HEK293 (cell line): ENCODE data around the gene RNF43.

Source experiments
- GFI1B ChIP-seq: fragments of 450-650 bp; formaldehyde crosslinking; IDR thresholded peaks from 2 replicates; pipeline ENCODE4 v1.5.1; 2016; ENCODE audit warnings: missing biosample characterization, missing genetic modification characterization
- GLIS1 ChIP-seq: fragments of 450-650 bp; formaldehyde crosslinking; IDR thresholded peaks from 2 replicates; pipeline ENCODE4 v1.5.1; 2016; ENCODE audit warnings: missing biosample characterization, missing genetic modification characterization
- KLF10 ChIP-seq: fragments of 450-650 bp; IDR thresholded peaks from 2 replicates; pipeline ENCODE4 v1.5.1; 2018; ENCODE audit warnings: missing biosample characterization, mild to moderate bottlenecking, missing genetic modification characterization
- RBAK ChIP-seq: fragments of 450-650 bp; formaldehyde crosslinking; IDR thresholded peaks from 2 replicates; pipeline ENCODE4 v1.5.1; 2016; ENCODE audit warnings: missing biosample characterization, missing genetic modification characterization
- SETDB1 ChIP-seq: IDR thresholded peaks from one replicate; pipeline ENCODE4 v1.6.1; 2017; ENCODE audit warnings: mild to moderate bottlenecking, low read length, moderate library complexity, mixed read lengths; ENCODE audit not compliant: insufficient read length
- ZBTB8A ChIP-seq: fragments of 450-650 bp; formaldehyde crosslinking; IDR thresholded peaks from 2 replicates; pipeline ENCODE4 v1.5.1; 2016; ENCODE audit warnings: missing biosample characterization, missing genetic modification characterization
- ZNF112 ChIP-seq: fragments of 450-650 bp; formaldehyde crosslinking; IDR thresholded peaks from 2 replicates; pipeline ENCODE4 v1.5.0; 2017; ENCODE audit warnings: missing biosample characterization, missing genetic modification characterization
- ZNF138 ChIP-seq: fragments of 450-650 bp; formaldehyde crosslinking; IDR thresholded peaks from 2 replicates; pipeline ENCODE4 v1.5.1; 2016; ENCODE audit warnings: missing biosample characterization, missing genetic modification characterization, borderline replicate concordance
- ZNF16 ChIP-seq: fragments of 450-650 bp; formaldehyde crosslinking; IDR thresholded peaks from 2 replicates; pipeline ENCODE4 v1.5.1; 2016; ENCODE audit warnings: low read depth, missing biosample characterization, missing genetic modification characterization
- ZNF223 ChIP-seq: fragments of 450-650 bp; formaldehyde crosslinking; IDR thresholded peaks from 2 replicates; pipeline ENCODE4 v1.5.1; 2016; ENCODE audit warnings: missing biosample characterization, missing genetic modification characterization
- ZNF266 ChIP-seq: fragments of 450-650 bp; formaldehyde crosslinking; IDR thresholded peaks from 2 replicates; pipeline ENCODE4 v1.5.1; 2016; ENCODE audit warnings: missing biosample characterization, missing genetic modification characterization, low read depth
- ZNF335 ChIP-seq: fragments of 450-650 bp; formaldehyde crosslinking; conservative IDR thresholded peaks from 2 replicates; pipeline ENCODE4 v1.5.1; 2016; ENCODE audit warnings: missing biosample characterization, missing genetic modification characterization
- ZNF391 ChIP-seq: fragments of 450-650 bp; formaldehyde crosslinking; IDR thresholded peaks from 2 replicates; pipeline ENCODE4 v1.5.1; 2016; ENCODE audit warnings: low read depth, missing biosample characterization, missing genetic modification characterization, borderline replicate concordance
- ZNF394 ChIP-seq: fragments of 450-650 bp; formaldehyde crosslinking; IDR thresholded peaks from 2 replicates; pipeline ENCODE4 v1.5.1; 2016; ENCODE audit warnings: missing biosample characterization, missing genetic modification characterization, mild to moderate bottlenecking, moderate library complexity, borderline replicate concordance
- ZNF423 ChIP-seq: fragments of 450-650 bp; formaldehyde crosslinking; IDR thresholded peaks from 2 replicates; pipeline ENCODE4 v1.5.1; 2016; ENCODE audit warnings: missing biosample characterization, missing genetic modification characterization
- ZNF433 ChIP-seq: fragments of 450-650 bp; formaldehyde crosslinking; IDR thresholded peaks from 2 replicates; pipeline ENCODE4 v1.5.1; 2016; ENCODE audit warnings: missing biosample characterization, missing genetic modification characterization, low read depth
- ZNF585B ChIP-seq: fragments of 450-650 bp; formaldehyde crosslinking; IDR thresholded peaks from 2 replicates; pipeline ENCODE4 v1.5.1; 2016; ENCODE audit warnings: missing biosample characterization, missing genetic modification characterization
- ZNF660 ChIP-seq: fragments of 450-650 bp; IDR thresholded peaks from 2 replicates; pipeline ENCODE4 v1.5.1; 2018; ENCODE audit warnings: missing biosample characterization, mild to moderate bottlenecking, missing genetic modification characterization
- TF ChIP-seq, protein P1 (sequence below): fragments of 450-650 bp; formaldehyde crosslinking; IDR thresholded peaks from 2 replicates; pipeline ENCODE4 v1.5.1; 2016; ENCODE audit warnings: missing biosample characterization, missing genetic modification characterization
- TF ChIP-seq, protein P2 (sequence below): fragments of 450-650 bp; formaldehyde crosslinking; IDR thresholded peaks from 2 replicates; pipeline ENCODE4 v1.5.1; 2016; ENCODE audit warnings: missing biosample characterization, missing genetic modification characterization
- TF ChIP-seq, protein P3 (sequence below): fragments of 450-650 bp; formaldehyde crosslinking; IDR thresholded peaks from 2 replicates; pipeline ENCODE4 v1.5.1; 2016; ENCODE audit warnings: missing biosample characterization, missing genetic modification characterization
- TF ChIP-seq, protein P4 (sequence below): fragments of 450-650 bp; formaldehyde crosslinking; IDR thresholded peaks from 2 replicates; pipeline ENCODE4 v1.5.1; 2016; ENCODE audit warnings: missing biosample characterization, missing genetic modification characterization
- TF ChIP-seq, protein P5 (sequence below): fragments of 450-650 bp; formaldehyde crosslinking; conservative IDR thresholded peaks from 2 replicates; pipeline ENCODE4 v1.5.1; 2016; ENCODE audit warnings: low read depth, missing biosample characterization, missing genetic modification characterization
- TF ChIP-seq, protein P6 (sequence below): fragments of 450-650 bp; formaldehyde crosslinking; IDR thresholded peaks from 2 replicates; pipeline ENCODE4 v1.5.1; 2016; ENCODE audit warnings: missing biosample characterization, missing genetic modification characterization

The RNF43 gene

DNA sequence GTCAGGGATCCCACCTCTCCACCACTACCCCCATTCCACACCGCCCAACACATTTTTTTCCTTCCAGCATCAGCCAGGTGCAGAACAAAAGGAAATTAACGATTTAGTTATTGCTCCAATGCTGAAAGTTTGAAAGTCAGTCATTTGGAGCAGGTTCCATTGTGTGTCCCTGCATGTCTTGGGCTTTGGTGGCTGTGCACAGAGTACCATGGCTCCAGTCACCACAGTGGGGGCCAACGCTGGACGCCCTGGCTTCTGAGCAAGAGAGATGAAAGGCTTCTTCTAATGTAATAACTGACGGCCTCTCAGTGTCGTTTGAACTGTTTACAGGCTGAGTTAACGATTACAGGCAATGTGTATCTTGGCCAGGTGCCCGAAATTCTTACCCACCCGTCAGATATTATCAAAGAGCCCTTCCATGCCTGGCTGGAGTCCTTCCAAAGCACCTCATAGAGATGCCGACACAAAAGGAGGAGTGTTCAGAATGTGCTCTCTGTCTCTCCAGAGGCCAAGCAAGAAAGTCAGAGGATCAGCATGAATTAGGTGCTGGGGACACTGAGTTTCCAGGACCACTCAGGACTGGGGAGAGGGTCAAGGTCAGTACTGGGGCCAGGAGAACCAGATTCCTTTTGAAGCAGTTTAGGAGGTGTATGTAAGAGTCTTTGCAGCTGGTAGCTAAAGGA is 25.9 kb downstream of the RNF43 start (continued):
- TF ChIP-seq, protein P1, sequence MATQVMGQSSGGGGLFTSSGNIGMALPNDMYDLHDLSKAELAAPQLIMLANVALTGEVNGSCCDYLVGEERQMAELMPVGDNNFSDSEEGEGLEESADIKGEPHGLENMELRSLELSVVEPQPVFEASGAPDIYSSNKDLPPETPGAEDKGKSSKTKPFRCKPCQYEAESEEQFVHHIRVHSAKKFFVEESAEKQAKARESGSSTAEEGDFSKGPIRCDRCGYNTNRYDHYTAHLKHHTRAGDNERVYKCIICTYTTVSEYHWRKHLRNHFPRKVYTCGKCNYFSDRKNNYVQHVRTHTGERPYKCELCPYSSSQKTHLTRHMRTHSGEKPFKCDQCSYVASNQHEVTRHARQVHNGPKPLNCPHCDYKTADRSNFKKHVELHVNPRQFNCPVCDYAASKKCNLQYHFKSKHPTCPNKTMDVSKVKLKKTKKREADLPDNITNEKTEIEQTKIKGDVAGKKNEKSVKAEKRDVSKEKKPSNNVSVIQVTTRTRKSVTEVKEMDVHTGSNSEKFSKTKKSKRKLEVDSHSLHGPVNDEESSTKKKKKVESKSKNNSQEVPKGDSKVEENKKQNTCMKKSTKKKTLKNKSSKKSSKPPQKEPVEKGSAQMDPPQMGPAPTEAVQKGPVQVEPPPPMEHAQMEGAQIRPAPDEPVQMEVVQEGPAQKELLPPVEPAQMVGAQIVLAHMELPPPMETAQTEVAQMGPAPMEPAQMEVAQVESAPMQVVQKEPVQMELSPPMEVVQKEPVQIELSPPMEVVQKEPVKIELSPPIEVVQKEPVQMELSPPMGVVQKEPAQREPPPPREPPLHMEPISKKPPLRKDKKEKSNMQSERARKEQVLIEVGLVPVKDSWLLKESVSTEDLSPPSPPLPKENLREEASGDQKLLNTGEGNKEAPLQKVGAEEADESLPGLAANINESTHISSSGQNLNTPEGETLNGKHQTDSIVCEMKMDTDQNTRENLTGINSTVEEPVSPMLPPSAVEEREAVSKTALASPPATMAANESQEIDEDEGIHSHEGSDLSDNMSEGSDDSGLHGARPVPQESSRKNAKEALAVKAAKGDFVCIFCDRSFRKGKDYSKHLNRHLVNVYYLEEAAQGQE (tag by site-specific recombination), result peak; percentile 51; the same call in 1 of the 2 replicates
- TF ChIP-seq ZNF16 (tag by site-specific recombination), result no peak
- TF ChIP-seq, protein P2, sequence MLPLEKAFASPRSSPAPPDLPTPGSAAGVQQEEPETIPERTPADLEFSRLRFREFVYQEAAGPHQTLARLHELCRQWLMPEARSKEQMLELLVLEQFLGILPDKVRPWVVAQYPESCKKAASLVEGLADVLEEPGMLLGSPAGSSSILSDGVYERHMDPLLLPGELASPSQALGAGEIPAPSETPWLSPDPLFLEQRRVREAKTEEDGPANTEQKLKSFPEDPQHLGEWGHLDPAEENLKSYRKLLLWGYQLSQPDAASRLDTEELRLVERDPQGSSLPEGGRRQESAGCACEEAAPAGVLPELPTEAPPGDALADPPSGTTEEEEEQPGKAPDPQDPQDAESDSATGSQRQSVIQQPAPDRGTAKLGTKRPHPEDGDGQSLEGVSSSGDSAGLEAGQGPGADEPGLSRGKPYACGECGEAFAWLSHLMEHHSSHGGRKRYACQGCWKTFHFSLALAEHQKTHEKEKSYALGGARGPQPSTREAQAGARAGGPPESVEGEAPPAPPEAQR (tag by site-specific recombination), result no peak; the same call in 1 of the 2 replicates
- TF ChIP-seq ZNF585B, result no peak
- peak; percentile 90 for TF ChIP-seq KLF10
- TF ChIP-seq GFI1B, result no peak
- TF ChIP-seq, protein P3, sequence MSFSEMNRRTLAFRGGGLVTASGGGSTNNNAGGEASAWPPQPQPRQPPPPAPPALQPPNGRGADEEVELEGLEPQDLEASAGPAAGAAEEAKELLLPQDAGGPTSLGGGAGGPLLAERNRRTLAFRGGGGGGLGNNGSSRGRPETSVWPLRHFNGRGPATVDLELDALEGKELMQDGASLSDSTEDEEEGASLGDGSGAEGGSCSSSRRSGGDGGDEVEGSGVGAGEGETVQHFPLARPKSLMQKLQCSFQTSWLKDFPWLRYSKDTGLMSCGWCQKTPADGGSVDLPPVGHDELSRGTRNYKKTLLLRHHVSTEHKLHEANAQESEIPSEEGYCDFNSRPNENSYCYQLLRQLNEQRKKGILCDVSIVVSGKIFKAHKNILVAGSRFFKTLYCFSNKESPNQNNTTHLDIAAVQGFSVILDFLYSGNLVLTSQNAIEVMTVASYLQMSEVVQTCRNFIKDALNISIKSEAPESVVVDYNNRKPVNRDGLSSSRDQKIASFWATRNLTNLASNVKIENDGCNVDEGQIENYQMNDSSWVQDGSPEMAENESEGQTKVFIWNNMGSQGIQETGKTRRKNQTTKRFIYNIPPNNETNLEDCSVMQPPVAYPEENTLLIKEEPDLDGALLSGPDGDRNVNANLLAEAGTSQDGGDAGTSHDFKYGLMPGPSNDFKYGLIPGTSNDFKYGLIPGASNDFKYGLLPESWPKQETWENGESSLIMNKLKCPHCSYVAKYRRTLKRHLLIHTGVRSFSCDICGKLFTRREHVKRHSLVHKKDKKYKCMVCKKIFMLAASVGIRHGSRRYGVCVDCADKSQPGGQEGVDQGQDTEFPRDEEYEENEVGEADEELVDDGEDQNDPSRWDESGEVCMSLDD (tag by site-specific recombination), result no peak
- no peak for TF ChIP-seq ZNF138 (tag by site-specific recombination)
- TF ChIP-seq ZNF391, result no peak
- TF ChIP-seq ZNF423 (tag by site-specific recombination), result 0 out of 2 replicates have a peak, but pooled peaks have one; percentile 35
- peak; percentile 99 for TF ChIP-seq ZNF660 (tag by site-specific recombination)
- TF ChIP-seq, protein P4, sequence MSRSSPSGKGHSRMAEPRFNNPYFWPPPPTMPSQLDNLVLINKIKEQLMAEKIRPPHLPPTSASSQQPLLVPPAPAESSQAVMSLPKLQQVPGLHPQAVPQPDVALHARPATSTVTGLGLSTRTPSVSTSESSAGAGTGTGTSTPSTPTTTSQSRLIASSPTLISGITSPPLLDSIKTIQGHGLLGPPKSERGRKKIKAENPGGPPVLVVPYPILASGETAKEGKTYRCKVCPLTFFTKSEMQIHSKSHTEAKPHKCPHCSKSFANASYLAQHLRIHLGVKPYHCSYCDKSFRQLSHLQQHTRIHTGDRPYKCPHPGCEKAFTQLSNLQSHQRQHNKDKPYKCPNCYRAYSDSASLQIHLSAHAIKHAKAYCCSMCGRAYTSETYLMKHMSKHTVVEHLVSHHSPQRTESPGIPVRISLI (tag by site-specific recombination), result no peak; the same call in 1 of the 2 replicates
- TF ChIP-seq, protein P5, sequence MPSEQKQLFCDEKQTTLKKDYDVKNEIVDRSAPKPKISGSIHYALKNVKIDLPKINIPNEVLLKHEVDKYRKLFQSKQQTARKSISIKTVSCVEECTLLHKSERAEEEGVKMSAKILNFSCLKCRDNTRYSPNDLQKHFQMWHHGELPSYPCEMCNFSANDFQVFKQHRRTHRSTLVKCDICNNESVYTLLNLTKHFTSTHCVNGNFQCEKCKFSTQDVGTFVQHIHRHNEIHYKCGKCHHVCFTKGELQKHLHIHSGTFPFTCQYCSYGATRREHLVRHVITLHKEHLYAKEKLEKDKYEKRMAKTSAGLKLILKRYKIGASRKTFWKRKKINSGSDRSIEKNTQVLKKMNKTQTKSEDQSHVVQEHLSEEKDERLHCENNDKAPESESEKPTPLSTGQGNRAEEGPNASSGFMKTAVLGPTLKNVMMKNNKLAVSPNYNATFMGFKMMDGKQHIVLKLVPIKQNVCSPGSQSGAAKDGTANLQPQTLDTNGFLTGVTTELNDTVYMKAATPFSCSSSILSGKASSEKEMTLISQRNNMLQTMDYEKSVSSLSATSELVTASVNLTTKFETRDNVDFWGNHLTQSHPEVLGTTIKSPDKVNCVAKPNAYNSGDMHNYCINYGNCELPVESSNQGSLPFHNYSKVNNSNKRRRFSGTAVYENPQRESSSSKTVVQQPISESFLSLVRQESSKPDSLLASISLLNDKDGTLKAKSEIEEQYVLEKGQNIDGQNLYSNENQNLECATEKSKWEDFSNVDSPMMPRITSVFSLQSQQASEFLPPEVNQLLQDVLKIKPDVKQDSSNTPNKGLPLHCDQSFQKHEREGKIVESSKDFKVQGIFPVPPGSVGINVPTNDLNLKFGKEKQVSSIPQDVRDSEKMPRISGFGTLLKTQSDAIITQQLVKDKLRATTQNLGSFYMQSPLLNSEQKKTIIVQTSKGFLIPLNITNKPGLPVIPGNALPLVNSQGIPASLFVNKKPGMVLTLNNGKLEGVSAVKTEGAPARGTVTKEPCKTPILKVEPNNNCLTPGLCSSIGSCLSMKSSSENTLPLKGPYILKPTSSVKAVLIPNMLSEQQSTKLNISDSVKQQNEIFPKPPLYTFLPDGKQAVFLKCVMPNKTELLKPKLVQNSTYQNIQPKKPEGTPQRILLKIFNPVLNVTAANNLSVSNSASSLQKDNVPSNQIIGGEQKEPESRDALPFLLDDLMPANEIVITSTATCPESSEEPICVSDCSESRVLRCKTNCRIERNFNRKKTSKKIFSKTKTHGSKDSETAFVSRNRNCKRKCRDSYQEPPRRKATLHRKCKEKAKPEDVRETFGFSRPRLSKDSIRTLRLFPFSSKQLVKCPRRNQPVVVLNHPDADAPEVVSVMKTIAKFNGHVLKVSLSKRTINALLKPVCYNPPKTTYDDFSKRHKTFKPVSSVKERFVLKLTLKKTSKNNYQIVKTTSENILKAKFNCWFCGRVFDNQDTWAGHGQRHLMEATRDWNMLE (tag by site-specific recombination), result no peak
- peak; percentile 85 for TF ChIP-seq ZBTB8A
- TF ChIP-seq, protein P6, sequence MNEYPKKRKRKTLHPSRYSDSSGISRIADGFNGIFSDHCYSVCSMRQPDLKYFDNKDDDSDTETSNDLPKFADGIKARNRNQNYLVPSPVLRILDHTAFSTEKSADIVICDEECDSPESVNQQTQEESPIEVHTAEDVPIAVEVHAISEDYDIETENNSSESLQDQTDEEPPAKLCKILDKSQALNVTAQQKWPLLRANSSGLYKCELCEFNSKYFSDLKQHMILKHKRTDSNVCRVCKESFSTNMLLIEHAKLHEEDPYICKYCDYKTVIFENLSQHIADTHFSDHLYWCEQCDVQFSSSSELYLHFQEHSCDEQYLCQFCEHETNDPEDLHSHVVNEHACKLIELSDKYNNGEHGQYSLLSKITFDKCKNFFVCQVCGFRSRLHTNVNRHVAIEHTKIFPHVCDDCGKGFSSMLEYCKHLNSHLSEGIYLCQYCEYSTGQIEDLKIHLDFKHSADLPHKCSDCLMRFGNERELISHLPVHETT, result no peak
- no peak for TF ChIP-seq ZNF335 (tag by site-specific recombination)
- no peak for TF ChIP-seq SETDB1
- no peak for TF ChIP-seq ZNF433 (tag by site-specific recombination)
- no peak for TF ChIP-seq ZNF223 (tag by site-specific recombination)
- TF ChIP-seq GLIS1 (tag by site-specific recombination), result peak; percentile 92
- no peak for TF ChIP-seq ZNF266 (tag by site-specific recombination)
- TF ChIP-seq ZNF112 (tag by site-specific recombination), result no peak
- peak; percentile 53; the same call in 1 of the 2 replicates for TF ChIP-seq ZNF394 (tag by site-specific recombination)
- no peak for TF ChIP-seq RBAK (tag by site-specific recombination)
